ENCODE measurements around the gene NSG1. TPM values are rescaled to one million over a fixed set of nuclear protein-coding genes. Genes with fewer than 3 reads are reported as not detected.

Gene NSG1
- total RNA-seq, 1 donor from 2014 or later, result not detected

DNA sequence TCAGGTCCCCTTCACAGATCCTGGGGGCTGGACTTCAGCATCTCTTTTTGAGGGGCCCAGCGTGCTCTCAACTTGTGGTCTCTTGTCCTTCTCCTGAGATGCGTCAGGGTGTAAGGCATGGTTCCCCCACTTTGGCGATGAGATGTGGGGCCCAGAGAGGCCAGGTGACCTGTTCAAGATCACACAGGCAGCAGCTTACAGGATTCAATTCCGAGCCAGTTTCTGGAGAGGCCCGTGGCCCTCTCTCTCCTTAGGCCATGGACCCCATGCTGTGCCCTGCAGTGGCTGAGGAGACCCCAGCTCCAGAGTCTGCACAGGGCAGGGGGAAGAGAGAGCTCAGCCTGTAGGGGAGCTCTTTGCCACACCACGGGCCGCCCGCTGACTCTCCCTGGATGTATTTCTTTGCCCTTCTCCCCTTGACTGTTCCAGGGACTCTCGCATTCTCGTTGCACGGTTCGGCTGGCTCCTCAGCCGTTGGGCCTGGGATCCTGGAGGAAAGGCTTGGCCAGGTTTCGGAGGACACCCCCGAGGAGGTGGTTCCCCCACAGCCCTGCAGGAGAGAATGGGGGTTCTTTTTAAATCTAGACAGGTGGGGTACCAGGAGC, 18.6 kb downstream of the NSG1 start:
- Mint-ChIP-seq H3K27ac (ENCODE audit: unreplicated experiment) (no peak overlapping the region), H3K9me3 (ENCODE audit: unreplicated experiment) (peaks cover 2% of the 10 kb centered on the region), H3K36me3 (ENCODE audit: unreplicated experiment) (no peaks in the 10 kb centered on the region), H3K4me1 (ENCODE audit: unreplicated experiment) (no peaks in the 10 kb centered on the region), H3K27me3 (ENCODE audit: unreplicated experiment) (peaks cover 13% of the 10 kb centered on the region), H3K4me3 (ENCODE audit: unreplicated experiment) (no peak overlapping the region)
- TF ChIP-seq, protein P1, sequence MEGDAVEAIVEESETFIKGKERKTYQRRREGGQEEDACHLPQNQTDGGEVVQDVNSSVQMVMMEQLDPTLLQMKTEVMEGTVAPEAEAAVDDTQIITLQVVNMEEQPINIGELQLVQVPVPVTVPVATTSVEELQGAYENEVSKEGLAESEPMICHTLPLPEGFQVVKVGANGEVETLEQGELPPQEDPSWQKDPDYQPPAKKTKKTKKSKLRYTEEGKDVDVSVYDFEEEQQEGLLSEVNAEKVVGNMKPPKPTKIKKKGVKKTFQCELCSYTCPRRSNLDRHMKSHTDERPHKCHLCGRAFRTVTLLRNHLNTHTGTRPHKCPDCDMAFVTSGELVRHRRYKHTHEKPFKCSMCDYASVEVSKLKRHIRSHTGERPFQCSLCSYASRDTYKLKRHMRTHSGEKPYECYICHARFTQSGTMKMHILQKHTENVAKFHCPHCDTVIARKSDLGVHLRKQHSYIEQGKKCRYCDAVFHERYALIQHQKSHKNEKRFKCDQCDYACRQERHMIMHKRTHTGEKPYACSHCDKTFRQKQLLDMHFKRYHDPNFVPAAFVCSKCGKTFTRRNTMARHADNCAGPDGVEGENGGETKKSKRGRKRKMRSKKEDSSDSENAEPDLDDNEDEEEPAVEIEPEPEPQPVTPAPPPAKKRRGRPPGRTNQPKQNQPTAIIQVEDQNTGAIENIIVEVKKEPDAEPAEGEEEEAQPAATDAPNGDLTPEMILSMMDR (IDR thresholded peaks at IDR 0.05), result no peak
- DNase-seq (ENCODE audit: extremely low spot score, unreplicated experiment), result no peak

DNA sequence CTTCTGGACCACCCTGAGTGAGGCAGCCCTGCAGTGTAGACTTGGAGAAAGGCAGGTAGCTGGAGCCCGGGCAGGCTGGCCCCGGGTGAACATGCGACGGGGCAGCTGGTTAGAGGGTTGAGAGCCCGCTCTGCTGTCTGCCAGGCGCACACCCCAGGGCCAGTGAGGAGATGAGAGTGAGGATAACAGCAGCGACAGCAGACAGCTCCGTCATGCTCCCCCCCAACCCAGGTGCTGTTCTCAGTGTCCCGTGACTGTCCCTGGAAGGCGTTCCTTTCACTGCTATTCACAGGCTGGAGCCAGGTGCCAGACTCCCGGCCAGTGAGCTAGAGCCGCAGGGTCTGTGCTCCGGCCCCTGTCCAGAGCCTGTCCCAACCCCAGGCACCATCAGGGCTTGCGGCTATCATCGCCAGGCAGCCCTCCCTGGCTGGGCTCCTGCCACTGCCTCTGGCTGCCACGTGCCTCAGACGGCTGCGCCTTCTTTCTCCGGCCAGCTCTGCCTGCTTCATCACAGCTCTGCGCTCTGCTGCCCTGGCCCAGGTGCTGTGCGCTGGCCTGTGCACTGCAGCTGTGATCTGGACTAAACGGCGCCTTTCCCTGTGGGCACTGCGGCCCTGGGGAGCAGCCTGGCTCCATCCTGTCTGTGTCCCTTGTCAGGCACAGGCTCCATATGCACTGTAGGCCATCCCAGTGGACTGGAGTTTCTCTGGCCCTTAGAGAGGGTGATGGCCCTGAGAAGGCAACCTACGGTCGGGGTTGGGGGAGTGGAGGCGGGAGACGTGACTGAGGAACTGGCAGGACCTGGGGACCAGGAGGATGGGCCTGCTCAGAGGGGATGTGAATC, 19.8 kb downstream of the NSG1 start:
- Mint-ChIP-seq H3K4me3 (ENCODE audit: unreplicated experiment) (no peak overlapping the region), H3K27ac (ENCODE audit: unreplicated experiment) (no peak overlapping the region), H3K27me3 (ENCODE audit: unreplicated experiment) (peaks cover 11% of the 10 kb centered on the region), H3K4me1 (ENCODE audit: unreplicated experiment) (no peaks in the 10 kb centered on the region), H3K9me3 (ENCODE audit: unreplicated experiment) (no peaks in the 10 kb centered on the region), H3K36me3 (ENCODE audit: unreplicated experiment) (no peaks in the 10 kb centered on the region)
- no peak for DNase-seq (ENCODE audit: extremely low spot score, unreplicated experiment)
- TF ChIP-seq, protein P1 (IDR thresholded peaks at IDR 0.05), result no peak

DNA sequence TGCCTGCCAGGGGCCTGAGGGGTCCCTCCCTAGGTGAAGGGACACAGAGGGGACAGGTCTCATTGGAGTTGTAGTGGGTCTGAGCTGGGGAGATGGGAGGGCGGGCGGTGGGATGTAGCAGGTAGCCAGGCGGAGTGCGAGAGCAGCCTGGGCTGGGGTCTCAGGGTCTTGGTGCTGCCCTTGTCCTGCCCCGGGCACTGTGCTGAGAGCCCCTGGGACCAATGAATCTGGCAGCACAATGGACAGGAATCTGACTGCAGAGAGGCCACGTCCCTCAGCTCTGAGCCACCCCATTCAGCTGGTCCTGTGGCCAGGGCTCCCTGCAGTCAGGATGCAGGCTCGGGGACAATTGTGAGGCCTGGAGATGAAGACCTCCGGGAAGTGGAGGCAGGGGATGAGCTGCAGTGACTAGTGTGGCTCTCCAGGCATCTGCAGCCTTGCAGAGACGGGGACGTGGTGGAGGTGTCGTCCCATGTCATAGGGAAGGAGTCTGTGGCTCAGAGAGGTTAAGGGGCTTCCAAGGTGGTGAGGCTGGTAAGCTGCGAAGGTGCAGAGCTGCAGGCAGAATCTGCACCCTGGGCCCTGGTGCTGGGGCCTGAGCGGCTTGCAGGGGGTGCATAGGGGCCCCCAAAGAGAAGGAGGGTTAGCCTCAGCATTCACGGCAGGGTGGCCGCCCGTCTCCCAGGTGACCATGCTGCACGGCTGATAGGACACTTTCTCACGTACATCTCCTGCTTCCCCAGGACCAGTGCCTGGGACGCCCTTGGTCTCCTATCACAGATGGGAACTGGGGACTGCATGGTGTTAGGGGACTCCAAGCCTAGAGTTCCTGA, 20.6 kb downstream of the NSG1 start:
- H3K27me3 Mint-ChIP-seq (ENCODE audit: unreplicated experiment), result peaks cover 11% of the 10 kb centered on the region
- no peaks in the 10 kb centered on the region for H3K9me3 Mint-ChIP-seq (ENCODE audit: unreplicated experiment)
- no peak overlapping the region for H3K27ac Mint-ChIP-seq (ENCODE audit: unreplicated experiment)
- TF ChIP-seq, protein P1 (IDR thresholded peaks at IDR 0.05), result no peak
- H3K4me1 Mint-ChIP-seq (ENCODE audit: unreplicated experiment), result no peaks in the 10 kb centered on the region
- no peak for DNase-seq (ENCODE audit: extremely low spot score, unreplicated experiment)
- H3K36me3 Mint-ChIP-seq (ENCODE audit: unreplicated experiment), result no peaks in the 10 kb centered on the region
- H3K4me3 Mint-ChIP-seq (ENCODE audit: unreplicated experiment), result no peak overlapping the region

DNA sequence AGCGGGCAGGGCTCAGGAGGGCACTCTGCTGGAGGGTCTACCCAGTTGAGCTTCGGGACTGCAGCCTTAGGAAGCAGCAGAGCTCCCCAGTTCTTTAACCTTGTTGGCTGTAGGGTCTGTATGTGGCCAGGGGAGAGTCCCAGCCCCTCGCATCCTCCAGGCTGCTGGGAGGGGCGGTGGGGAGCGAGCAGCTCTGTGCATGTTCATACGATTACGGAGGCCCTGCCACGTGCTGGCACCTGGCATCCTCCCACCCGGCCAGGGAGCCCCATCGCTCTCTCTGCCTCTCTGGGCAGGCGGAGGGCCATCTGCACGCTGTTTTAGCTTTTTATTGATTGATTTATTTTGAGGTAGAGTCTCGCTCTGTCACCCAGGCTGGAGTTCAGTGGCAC, 21.2 kb downstream of the NSG1 start:
- DNase-seq (ENCODE audit: extremely low spot score, unreplicated experiment), result no peak
- Mint-ChIP-seq H3K36me3 (ENCODE audit: unreplicated experiment) (no peaks in the 10 kb centered on the region), H3K27me3 (ENCODE audit: unreplicated experiment) (peaks cover 11% of the 10 kb centered on the region), H3K4me3 (ENCODE audit: unreplicated experiment) (no peak overlapping the region), H3K9me3 (ENCODE audit: unreplicated experiment) (no peaks in the 10 kb centered on the region), H3K27ac (ENCODE audit: unreplicated experiment) (no peak overlapping the region), H3K4me1 (ENCODE audit: unreplicated experiment) (no peaks in the 10 kb centered on the region)
- TF ChIP-seq, protein P1 (IDR thresholded peaks at IDR 0.05), result no peak

Data from osteocyte (in vitro differentiated cells).